ENCODE data around the gene C1orf115. TPM values are rescaled to one million over a fixed set of nuclear protein-coding genes. Genes with fewer than 3 reads are reported as not detected.

Gene C1orf115
- polyA plus RNA-seq, 3 donors: 0.47 to 3.1 (median 1.9) TPM

GRCh38 chr1:220696863-220697231 is 6.7 kb downstream of the C1orf115 start:
- Histone ChIP-seq H3K79me2 (ENCODE audit: insufficient read depth, low read length) (no peaks in the 10 kb centered on the region), H4K20me1 (ENCODE audit: insufficient read depth, low read length) (no peaks in the 10 kb centered on the region), H3K9ac (ENCODE audit: insufficient read depth, low read length, poor library complexity, severe bottlenecking) (no peak overlapping the region), H2AFZ (ENCODE audit: insufficient read depth, low read depth, low read length, poor library complexity, severe bottlenecking) (no peak overlapping the region), H3K9me3 (replicated peaks in 1 of 2; ENCODE audit: control insufficient read depth in 1 of 2, insufficient read depth in 1 of 2, low read length in 2 of 2) (no peaks in the 10 kb centered on the region), H3K4me2 (replicated peaks; ENCODE audit: extremely low read depth, low read length, poor library complexity, severe bottlenecking) (no peak overlapping the region), H3K4me3 (replicated peaks in 1 of 3; ENCODE audit: low read depth in 2 of 3, low read length in 3 of 3) (no peak overlapping the region), H3K27ac (ENCODE audit: low read depth in 1 of 2, low read length in 2 of 2) (no peak overlapping the region), H3K27me3 (ENCODE audit: control insufficient read depth in 2 of 2, insufficient read depth in 2 of 2, low read length in 2 of 2) (peaks cover 5 to 10% of the 10 kb centered on the region in 2 donors), H3K4me1 (ENCODE audit: control insufficient read depth in 1 of 2, insufficient read depth in 2 of 2, low read length in 2 of 2) (peaks cover 2 to 6% of the 10 kb centered on the region in 2 donors), H3K36me3 (replicated peaks in 1 of 2; ENCODE audit: control insufficient read depth in 1 of 2, insufficient read depth in 2 of 2, low read length in 2 of 2) (no peaks in the 10 kb centered on the region)
- Mint-ChIP-seq H3K27me3 (ENCODE audit: low read depth in 3 of 3) (peaks cover 2 to 10% (median 6%) of the 10 kb centered on the region in 3 donors), H3K36me3 (peaks cover 0 to 9% of the 10 kb centered on the region in 2 donors), H3K9me3 (peaks cover 0 to 2% (median 0%) of the 10 kb centered on the region in 7 donors), H3K4me1 (peaks cover 14% of the 10 kb centered on the region), H3K27ac (no peak overlapping the region), H3K4me3 (no peak overlapping the region)
- TF ChIP-seq CTCF (IDR thresholded peaks at IDR 0.05): no peak
- DNase-seq: no peak
- no CpG with 5 or more reads among the region's 9 CpGs for WGBS (ENCODE audit: insufficient coverage)
- intact Hi-C loops (cut with micrococcal nuclease): no loop called here

GRCh38 chr1:220697326-220697725 is 7.2 kb downstream of the C1orf115 start:
- H3K27me3 ChIP-seq (ENCODE audit: control insufficient read depth in 2 of 2, insufficient read depth in 2 of 2, low read length in 2 of 2): peaks cover 3 to 6% of the 10 kb centered on the region in 2 donors
- H4K20me1 ChIP-seq (ENCODE audit: insufficient read depth, low read length): no peaks in the 10 kb centered on the region
- H3K36me3 ChIP-seq (replicated peaks in 1 of 2; ENCODE audit: control insufficient read depth in 1 of 2, insufficient read depth in 2 of 2, low read length in 2 of 2): no peaks in the 10 kb centered on the region
- no peak overlapping the region for H3K4me3 ChIP-seq (replicated peaks in 1 of 3; ENCODE audit: low read depth in 2 of 3, low read length in 3 of 3)
- peaks cover 0 to 9% of the 10 kb centered on the region in 2 donors for H3K36me3 Mint-ChIP-seq
- no peak overlapping the region for H3K9ac ChIP-seq (ENCODE audit: insufficient read depth, low read length, poor library complexity, severe bottlenecking)
- intact Hi-C loops (cut with micrococcal nuclease): no loop called here
- no peak overlapping the region for H3K4me2 ChIP-seq (replicated peaks; ENCODE audit: extremely low read depth, low read length, poor library complexity, severe bottlenecking)
- peaks cover 0 to 2% (median 0%) of the 10 kb centered on the region in 7 donors for H3K9me3 Mint-ChIP-seq
- no peak for TF ChIP-seq CTCF (IDR thresholded peaks at IDR 0.05)
- DNase-seq: no peak
- H3K4me1 ChIP-seq (ENCODE audit: control insufficient read depth in 1 of 2, insufficient read depth in 2 of 2, low read length in 2 of 2): peaks cover 7 to 11% of the 10 kb centered on the region in 2 donors
- H3K27ac Mint-ChIP-seq: no peak overlapping the region
- H3K27me3 Mint-ChIP-seq (ENCODE audit: low read depth in 3 of 3): peaks cover 0 to 7% (median 5%) of the 10 kb centered on the region in 3 donors
- no peaks in the 10 kb centered on the region for H3K9me3 ChIP-seq (replicated peaks in 1 of 2; ENCODE audit: control insufficient read depth in 1 of 2, insufficient read depth in 1 of 2, low read length in 2 of 2)
- H3K4me3 Mint-ChIP-seq: no peak overlapping the region
- H3K79me2 ChIP-seq (ENCODE audit: insufficient read depth, low read length): no peaks in the 10 kb centered on the region
- no peak overlapping the region for H2AFZ ChIP-seq (ENCODE audit: insufficient read depth, low read depth, low read length, poor library complexity, severe bottlenecking)
- no peak overlapping the region for H3K27ac ChIP-seq (ENCODE audit: low read depth in 1 of 2, low read length in 2 of 2)
- peaks cover 18% of the 10 kb centered on the region for H3K4me1 Mint-ChIP-seq
- 86% methylated on average over 6 of the region's 6 CpGs for WGBS (ENCODE audit: insufficient coverage)

Measured in CD14-positive monocyte (primary cell).